Erythroblast (primary cell): ENCODE measurements around the gene ARID1B.

Experiments
- GATA1 ChIP-seq: IDR thresholded peaks from 2 replicates; pipeline ENCODE4 v1.6.1; 2011; ENCODE audit warnings: low read depth, mild to moderate bottlenecking, control low read depth, low read length, moderate library complexity
- POLR2A ChIP-seq: IDR thresholded peaks from 2 replicates; pipeline ENCODE4 v1.6.1; 2011; ENCODE audit warnings: mild to moderate bottlenecking, low read length

DNA sequence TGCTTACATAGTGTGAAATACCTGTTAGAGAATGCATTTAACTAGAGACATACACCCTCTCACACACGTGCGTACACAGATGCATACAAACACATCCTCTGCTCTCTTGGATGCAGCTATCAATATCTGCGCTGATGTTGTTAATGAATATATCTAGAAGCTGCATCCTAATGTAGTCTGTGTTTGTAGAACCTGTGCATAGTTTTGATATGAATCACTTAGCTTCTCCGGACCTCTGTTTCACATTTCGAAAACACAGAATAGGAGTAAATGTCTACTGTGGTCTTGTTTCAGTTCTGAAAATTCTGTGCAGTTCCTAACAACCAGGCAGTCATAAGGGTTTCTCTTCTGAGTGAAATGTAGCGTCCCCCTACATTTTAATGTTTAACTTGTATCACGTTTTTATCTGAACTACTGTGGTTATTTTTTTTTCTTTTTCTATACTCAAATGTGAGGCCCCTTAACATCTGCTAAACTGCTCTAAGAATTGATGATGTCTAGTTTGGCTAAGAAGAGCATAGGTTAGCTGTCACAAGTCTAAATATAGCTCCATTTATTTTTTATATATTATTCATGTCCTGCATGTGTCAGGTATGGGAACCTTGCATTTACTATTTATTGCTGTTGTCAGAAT lies 291.6 kb downstream of the ARID1B start:
- no peak for TF ChIP-seq POLR2A
- TF ChIP-seq GATA1: no peak
